GM18907 (cell line): Measurements from ENCODE around the gene MKRN1.
"Not testable (repeated sequence)": the region's sequence is repeated elsewhere in the genome, so short reads cannot be mapped to it uniquely, and the experiment has no call there.

Source experiments
- ATAC-seq: cut with Tn5 transposase; IDR thresholded peaks from one replicate; pipeline ENCODE4 v1.9.1; 2021; ENCODE audit warnings: mild to moderate bottlenecking, moderate library complexity; ENCODE audit not compliant: unreplicated experiment

Gene MKRN1

DNA sequence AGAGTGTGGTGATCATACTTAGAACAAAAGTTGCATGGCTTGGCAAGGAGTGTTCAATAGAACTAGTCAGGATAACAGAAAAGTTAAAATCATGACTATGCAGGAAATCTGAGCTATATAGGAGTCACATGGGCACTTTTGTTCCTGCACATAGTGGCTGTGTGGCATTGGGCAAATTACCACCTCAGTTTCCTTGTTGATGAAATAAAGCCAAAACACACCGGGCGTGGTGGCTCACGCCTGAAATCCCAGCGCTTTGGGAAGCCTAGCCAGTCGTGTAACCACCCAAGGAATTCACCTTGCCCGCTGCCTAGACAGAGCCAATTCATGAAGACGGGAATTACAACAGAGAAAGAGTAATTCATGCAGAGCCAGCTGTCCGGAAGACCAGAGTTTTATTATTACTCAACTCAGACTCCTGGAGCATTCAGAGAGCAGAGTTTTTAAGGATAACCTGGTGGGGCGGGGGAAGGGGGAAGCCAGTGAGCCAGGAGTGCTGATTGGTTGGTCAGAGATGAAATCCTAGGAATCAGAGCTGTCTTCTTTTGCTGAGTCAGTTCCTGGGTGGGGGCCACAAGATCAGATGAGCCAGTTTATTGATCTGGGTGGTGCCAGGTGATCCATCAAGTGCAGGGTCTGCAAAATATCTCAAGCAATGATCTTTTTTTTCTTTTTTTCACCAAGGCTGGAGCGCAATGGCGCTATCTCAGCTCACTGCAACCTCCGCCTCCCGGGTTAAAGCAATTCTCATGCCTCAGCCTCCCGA is 6.4 kb upstream of the MKRN1 start:
- ATAC-seq: no peak

DNA sequence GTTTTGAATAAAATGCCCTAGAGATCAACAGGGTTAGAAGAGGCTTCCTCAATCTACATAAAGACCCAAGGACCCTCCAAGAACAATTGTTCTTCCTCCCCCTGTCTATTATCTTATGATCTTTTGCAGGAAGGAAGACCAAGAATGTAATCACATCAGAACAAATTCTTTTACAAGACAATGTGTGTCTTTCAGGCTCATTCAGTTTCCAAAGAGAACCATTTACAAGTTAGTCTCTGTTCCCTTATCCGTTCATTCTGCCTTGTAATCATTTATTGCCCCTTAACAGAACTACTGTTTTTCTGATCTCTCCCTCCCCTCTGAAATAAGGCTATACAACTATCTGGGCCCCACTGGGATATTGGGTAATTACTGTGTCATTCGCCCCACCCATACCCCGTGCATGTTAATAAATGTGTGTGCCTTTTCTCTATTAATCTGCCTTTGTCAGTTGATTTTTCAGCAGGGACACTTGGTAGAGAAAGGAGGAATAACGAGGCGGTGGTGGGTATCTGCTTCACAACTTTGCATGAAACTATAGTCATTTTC is 5.7 kb upstream of the MKRN1 start:
- no peak for ATAC-seq

DNA sequence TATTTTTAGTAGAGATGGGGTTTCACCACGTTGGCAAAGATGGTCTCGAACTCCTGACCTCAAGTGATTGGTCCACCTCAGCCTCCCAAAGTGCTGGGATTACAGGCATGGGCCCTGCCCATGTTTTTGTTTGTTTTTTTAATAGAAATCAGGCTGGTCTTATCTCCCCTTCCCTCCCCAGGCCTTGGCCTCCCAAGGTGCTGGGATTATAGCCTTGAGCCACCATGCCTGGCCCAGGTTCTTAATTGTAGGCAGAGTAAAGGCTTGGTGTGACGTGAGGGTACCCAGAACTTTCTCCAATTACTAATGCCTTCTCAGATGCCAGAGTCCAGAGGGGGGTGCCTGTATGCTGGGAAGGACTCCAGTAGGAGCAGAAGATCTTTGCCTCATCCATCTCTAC is 5.2 kb upstream of the MKRN1 start:
- no peak for ATAC-seq

DNA sequence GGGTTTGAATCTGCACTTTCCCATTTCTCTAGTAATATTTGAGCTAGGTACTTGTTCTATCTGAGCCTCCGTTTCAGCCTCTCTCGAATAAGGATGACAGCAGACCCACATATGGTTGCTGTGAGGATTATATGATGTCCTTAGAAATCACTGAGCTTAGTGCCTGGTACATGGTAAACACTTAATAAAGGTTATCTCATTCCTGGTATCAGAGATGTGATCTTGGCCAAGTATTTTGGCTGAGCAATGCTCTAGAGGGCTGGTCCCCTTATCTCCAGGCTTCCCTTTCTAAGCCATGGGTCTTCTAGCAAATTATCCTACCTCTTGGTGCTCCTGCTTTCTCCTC is 407 bp upstream of the MKRN1 start:
- ATAC-seq: no peak

DNA sequence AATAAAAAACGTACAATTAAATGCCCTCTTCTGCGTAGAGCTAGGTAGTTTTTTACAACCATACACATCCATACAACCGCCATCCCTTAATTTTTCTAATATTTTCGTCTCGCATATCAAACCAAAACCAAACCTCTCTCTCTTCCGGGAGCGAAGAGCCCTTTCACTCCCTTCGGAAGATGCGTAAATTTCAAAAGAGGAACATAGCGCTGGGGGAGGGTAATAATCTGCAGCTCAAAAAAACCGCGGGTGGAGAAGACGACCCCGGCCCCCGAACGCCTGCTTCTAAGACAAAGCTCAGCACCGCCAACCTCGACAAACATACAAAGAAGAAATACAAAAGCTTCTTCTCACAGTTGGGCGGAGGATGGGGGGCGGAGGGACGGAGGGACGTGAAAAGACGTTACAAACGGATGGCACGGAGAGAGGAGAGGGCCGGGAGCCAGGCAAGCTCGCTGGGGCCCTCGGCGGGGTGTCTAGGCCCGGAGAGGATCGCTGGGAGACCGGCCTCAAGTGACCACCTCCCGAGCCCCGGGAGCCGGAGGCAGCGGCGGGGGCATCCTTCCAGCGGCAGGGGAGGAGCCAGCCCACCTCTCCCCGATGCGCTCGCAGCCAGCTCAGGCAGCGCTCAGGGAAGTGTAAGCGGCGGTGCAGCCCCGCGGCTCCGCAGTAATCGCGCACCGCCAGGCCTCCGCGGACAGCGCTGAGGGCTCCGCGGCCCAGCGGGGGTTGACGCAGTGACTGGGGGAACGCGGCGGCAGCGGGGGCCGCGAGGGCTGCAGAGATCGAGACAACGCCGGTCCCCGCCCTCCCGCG is 851 bp downstream of the MKRN1 start:
- peak; percentile 36 for ATAC-seq

DNA sequence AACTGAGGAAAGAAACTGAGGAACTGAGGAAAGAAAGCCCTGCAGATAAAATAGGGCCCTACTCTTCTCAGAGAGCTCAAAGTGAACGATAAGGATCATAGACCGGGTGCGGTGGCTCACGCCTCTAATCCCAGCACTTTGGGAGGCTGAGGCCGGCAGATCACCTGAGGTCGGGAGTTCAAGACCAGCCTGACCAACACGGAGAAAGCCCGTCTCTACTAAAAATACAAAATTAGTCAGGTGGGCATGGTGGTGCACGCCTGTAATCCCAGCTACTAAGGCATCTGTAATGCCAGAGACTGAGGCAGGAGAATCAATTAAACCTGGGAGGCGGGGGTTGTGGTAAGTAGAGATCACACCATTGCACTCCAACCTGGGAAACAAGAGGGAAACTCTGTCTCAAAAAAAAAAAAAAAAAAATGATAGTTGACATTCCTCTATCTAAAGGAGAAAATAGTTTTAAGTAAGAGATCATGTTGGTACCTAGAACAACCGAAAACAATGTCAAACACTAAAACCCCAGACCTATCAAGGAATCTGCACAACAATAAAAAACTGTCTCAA is 2.5 kb downstream of the MKRN1 start:
- ATAC-seq: no peak

DNA sequence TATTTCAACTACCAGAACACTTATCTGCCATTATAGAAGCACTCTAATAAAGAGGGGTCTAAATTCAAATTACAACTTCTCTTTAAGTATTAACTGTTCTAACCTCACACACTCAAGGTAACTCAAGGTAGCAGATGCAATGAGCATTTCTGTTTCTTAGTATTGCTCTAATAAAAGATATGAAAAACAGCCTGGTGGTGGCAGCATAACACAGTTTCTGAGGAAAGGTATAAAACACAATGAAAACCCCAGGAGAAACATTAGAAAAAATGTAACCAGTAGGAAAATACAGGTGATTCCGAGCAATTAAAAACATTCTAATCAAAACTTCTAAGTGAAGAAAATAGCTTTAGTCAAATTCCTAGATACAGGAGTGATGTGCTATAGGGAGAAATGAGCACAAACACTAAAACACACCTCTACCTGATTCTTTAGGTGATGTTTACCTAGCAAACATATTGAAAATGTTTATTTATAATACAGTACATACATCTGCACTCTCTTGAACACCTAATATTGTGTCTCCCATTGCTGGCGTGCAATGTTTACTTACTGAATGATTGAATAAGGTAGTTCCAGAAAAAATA is 3.5 kb downstream of the MKRN1 start:
- ATAC-seq: no peak

DNA sequence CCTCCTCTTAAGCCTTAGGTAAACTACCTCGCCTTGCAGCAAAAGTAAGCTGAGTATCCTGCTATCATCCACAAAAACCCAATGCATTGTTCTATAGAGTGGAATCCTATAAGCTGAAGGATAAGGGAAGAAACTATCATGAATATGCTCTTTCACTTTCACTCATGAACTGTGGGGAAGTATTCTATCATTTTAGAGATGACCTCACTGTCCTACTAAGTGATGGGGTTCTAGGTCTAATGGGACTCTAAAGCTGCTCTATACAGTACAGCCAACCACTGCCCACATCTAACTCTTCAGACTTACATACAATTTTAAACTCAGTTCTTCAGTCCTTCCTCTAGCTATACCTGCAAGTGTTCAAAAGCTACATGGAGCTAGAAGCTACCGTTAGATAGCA is 16.2 kb downstream of the MKRN1 start:
- no peak for ATAC-seq

DNA sequence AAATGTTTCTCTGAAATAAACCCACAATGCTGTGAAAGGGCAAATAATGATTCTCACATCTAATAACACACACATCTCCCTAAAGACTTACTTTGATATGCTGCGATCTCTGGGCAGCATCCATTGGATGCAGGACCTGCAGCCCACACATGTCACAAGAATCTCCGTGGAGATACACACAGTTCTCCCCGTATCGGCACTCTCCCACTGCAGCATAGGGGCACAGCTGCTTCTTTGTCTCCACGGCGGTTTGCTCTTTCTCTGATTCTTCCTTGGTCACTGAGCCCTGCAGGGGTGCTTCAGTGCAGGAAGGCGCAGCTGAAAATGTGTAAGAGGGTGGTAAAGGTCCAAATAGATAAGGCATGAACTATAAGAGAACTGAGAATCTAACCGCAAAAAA is 20.4 kb downstream of the MKRN1 start:
- ATAC-seq: no peak

DNA sequence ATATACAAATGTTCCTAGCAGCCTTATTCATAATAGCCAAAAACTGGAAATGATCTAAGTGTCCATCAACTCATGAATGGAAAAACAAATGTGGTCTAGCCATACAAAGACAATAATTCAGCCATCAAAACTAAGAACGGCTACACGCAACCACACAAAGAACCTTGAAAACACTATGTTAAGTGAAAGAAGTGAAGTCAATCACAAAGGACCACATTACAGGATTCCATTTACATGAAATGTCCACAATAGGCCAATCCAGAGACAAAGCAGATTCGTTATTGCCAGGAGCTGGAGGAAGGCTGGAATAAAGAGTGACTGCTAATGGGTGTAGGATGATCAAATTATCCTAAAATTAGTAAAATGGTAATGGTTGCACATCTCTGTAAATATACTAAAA is 21.1 kb downstream of the MKRN1 start:
- no peak for ATAC-seq

DNA sequence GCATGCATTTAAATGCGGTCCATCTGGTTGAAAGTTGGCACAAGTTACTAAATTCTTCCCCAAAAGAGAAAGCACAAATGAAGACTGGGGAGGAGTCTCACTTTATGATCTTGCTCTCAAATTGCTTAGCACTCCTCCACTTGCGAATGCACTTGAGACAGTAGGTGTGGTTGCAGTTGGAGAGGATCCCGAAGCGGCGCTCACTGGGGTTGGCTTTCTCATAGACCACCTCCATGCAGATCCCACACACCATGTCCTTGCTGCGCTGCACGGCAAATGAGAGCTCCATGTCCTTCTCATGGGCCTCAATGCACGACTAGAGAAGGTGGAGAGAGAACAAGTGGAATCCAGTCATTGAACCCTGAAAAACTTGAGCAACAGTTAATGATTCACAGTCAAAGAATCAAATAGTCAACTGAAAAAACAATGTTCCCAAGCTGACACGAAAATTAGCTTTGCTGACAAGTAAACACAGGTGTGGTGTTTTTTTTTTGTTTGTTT is 22.7 kb downstream of the MKRN1 start:
- no peak for ATAC-seq

DNA sequence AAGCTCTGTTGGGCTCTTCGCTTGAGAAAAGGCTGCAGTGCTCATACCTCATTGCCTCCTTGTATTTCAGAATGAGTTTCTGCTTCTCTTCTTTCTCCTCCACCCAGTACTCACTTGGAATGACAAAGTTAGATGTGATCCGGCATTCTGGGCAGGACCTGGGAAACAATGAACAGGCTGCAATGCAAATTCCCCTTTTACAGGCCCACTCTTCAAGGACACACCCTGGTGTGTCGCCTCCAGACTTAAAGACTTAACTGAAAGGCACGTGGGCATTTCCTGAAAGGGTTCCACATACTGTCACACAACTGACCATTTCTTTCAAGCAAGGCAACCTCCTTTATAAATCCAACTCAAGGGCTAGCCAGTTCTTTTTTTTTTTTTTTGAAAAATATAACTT is 23.6 kb downstream of the MKRN1 start:
- ATAC-seq: no peak

DNA sequence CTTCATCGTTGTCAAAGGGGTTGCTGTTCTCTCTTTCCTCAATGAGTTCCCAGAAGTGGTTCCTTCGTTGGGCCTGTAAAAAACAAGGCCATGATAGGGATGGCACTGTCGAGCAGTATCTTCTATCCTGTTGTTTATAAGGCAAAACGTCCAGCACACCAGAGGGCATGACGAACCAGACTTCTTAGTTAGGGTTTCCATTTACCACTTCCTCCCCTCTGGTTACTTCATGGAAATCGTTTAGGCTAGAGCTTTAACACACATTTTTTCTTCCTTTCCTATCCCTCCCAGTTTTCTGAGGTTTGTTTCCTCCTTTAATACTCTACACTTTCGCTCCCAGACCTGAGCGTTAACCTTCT is 24.7 kb downstream of the MKRN1 start:
- ATAC-seq: no peak

DNA sequence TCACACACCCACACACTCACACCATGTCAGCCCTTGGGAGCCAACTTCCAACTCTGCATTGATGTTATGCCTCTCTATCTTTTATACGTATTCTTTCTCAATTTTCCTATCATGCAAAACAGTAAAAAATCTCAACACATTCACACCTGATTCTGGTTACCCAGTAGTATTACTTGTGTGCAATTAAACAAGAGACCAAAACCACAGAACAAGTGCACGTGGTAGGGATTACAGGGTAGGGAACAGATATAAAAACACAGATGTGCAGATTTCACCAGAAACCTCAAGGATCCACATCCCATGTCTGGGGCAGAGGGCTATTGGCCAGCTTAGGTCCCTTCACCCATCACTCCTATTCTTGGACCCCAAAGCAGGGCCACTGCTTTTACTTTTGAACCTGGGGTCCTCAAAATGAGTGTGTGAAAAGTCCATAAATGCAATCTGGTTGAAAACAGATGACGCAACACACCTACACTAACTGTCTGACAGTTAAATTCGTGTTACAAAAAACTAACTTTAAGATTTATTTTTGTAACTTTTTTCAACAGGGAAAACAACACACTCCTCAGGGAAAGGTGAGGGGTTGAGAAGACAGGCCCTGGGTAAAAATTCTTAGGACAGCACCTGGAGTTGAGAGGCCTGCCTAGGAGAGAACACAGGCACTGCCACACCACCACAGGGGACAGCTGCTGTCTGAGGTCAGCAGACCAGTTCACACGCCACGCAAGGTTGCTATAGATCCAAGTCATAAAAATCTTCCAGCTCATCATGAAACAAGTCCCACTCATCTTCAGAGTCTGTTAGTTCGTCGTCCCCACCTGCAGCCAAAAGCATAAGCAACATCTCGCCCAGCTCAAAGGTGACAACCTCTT is 25.3 kb downstream of the MKRN1 start:
- ATAC-seq: not testable (repeated sequence)

DNA sequence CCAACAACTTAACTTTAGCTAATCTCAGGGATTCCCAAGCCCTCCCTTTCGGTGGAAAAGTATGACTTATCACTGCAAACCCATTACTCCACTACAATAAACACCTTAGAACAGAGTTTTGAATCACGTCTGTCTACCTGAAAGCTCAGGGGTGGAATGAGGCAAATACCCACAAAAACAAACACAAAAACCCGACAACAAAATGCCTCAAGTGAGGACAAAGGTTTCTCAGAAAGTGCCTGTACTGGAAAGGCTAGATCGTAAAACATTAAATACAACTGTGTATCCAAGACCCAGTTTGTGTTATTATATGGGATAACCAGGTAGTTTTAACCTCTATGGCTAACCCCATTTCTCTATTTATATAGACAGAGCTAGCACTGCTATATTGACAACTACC is 26.0 kb downstream of the MKRN1 start:
- no peak for ATAC-seq

DNA sequence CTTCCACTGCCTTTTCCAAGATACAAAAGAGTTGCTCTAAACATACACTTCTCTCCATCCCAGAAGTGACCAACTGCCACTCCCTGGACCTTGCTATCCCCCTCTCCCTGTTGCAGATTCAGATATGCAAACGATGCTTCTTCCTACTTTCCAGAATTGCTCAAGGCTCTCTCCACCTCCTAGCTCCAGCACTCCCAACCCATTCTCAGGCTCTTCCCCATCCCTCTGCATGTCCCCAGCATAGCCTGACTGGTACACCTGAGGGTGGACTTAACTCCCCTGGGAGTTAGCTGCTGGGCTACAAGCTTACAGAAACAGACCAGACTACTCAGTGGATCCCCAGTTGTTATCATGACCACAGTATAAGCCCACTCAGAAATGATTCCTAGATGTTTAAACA is 27.6 kb downstream of the MKRN1 start:
- ATAC-seq: no peak

DNA sequence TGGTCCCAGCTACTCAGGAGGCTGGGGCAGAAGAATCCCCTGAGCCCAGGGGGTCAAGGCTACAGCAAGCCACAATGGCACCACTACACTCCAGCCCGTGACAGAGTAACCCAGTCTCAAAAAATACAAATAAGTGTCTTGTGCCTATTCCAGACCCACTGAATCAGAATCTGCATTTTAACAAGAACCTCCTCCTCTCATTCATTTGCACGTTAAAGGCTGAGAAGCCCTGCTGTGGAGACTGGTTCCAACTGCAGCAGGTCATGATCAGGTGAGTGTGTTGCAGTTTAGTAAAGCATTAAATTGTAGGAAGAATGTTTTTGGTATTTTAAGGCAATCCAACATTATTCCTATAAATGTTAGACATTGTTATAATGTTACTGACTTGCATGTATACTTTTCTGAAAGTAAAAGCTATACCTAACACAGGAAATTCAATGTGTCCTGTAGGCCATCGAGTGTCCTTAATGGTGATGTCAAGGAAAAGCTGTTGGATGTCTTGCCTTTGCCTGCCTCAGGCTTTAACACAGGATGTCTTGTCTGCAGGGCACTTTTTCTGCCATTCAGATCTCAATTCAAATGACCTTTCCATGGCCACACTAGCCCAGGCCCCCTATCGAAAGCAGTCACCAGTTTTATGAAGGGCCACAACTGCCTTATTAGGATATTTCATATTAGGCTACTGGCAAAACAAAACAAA is 30.4 kb downstream of the MKRN1 start:
- no peak for ATAC-seq

DNA sequence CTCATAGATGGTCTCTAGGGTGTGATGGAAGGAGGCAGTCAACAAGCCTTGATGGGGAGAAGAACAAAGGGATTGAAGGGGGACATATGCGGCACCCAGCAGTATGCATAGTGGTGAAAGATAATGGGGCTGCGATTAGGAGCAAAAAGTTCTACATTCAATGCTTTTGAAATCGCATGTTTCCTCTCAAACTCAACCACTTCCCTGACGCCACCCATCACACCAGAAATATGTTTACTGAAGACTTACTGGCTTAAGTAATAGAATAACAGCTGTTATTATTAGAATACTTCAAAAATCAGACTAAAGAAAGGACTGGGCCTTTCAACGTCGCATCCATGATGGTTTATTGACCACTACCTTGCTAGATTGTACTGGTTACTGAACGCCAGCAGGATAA is 31.5 kb downstream of the MKRN1 start:
- ATAC-seq: no peak

DNA sequence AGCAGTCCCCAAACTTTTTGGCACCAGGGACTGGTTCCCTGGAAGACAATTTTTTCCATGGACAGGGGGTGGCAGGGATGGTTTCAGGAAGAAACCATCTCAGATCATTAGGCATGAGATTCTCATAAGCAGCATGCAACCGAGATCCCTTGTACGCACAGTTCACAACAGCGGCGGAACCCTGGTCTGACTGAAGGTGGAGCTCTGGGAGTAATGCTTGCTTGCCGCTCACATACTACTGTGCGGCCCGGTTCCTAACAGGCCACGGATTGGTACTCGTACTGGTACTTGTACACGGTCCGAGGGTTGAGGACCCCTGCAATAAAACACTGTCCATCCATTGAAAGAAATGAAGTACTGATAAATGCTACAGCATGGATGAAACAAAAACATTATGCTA is 32.8 kb downstream of the MKRN1 start:
- no peak for ATAC-seq

DNA sequence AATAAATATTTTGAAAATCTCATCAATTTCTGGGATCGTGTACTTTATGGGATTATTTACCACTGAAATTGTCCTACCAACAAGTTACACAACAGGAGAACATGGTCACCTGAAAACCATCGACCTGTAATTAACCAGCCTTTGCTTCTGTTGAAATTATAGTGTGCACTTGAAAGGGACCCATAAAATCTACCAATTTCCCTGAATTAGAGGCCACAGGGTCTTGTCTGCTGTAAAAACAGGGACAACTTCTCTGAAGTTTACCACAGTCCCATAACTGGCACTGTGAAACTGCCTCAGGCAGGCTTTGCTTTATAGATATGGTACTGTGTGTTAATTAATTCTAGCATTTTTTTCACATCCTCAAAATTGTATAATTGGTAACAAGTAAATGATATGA is 37.8 kb downstream of the MKRN1 start:
- no peak for ATAC-seq
